ENCODE measurements around the gene APBB2. TPM values are rescaled to one million over a fixed set of nuclear protein-coding genes. Genes with fewer than 3 reads are reported as not detected.

The APBB2 gene
- total and polyA plus RNA-seq, 10 of the 15 experiments (the other 5 are each of a cell fraction or from before 2014, with no cell fraction given) = 2.7 to 24.6 (median 19.0) TPM

GRCh38 chr4:40881851-40882250 lies 332.5 kb downstream of the APBB2 start (continued):
- no peak for TF ChIP-seq ESRRA (IDR thresholded peaks at IDR 0.05; ENCODE audit: low read length)
- no peak for TF ChIP-seq BCL3 (IDR thresholded peaks at IDR 0.05; ENCODE audit: borderline replicate concordance, insufficient read depth, low read depth, low read length, poor library complexity, severe bottlenecking)
- no peak for TF ChIP-seq CBX3 (IDR thresholded peaks at IDR 0.05; ENCODE audit: borderline replicate concordance, low read depth)
- TF ChIP-seq HSF1 (IDR thresholded peaks at IDR 0.05; ENCODE audit: low read depth, low read length) = no peak
- no peak for TF ChIP-seq MLLT1 (IDR thresholded peaks at IDR 0.05)

GRCh38 chr4:40881096-40881495 lies 333.2 kb downstream of the APBB2 start:
- H3K4me1 ChIP-seq (ENCODE audit: control insufficient read depth, insufficient read depth, low read length) = no peaks in the 10 kb centered on the region
- no peak overlapping the region for H2AFZ ChIP-seq (ENCODE audit: control insufficient read depth, low read depth, low read length)
- H3K36me3 ChIP-seq (ENCODE audit: control insufficient read depth in 2 of 2, insufficient read depth in 2 of 2, low read length in 1 of 2) = peaks cover 0 to 10% of the 10 kb centered on the region in 2 experiments; a peak in 2 of 4 replicates
- TF ChIP-seq SMARCA5 (IDR thresholded peaks at IDR 0.05) = no peak
- TF ChIP-seq MYB (IDR thresholded peaks at IDR 0.05; ENCODE audit: borderline replicate concordance, low read depth, low read length) = no peak
- WGBS (ENCODE audit: insufficient coverage, insufficient replicate concordance, low lambda C conversion rate, missing lambda C conversion rate) = 93% methylated on average over 2 of the region's 2 CpGs
- intact Hi-C loops (cut with micrococcal nuclease; ENCODE audit: unreplicated experiment) (no loop called here), in situ Hi-C loops (cut with MboI) (no loop called here)
- CTCF ChIA-PET = interaction anchor here (0.6 to 4.1 kb wide), 4 partner anchors 16 to 1043 kb away, joined by 3 to 23 read pairs (median 4); no protein-coding TSS in a partner anchor
- no peak overlapping the region for H3K4me3 ChIP-seq
- BruUV-seq (replicated peaks) = no TSS peak
- SMC1A ChIA-PET (ENCODE audit: uncharacterized antibody, unreplicated experiment) = no interaction called here
- no peak overlapping the region for H3K9ac ChIP-seq (ENCODE audit: control insufficient read depth, insufficient read depth, low read length)
- H3K27me3 ChIP-seq (replicated peaks in 1 of 2; ENCODE audit: control insufficient read depth in 2 of 2, insufficient read depth in 2 of 2, low read length in 1 of 2) = no peaks in the 10 kb centered on the region
- no peak overlapping the region for H3K4me2 ChIP-seq (ENCODE audit: control insufficient read depth, insufficient read depth)
- FAIRE-seq = no peak
- ATAC-seq = no peak
- H3K27ac ChIP-seq (ENCODE audit: control insufficient read depth, insufficient read depth) = no peak overlapping the region
- no peaks in the 10 kb centered on the region for H4K20me1 ChIP-seq (ENCODE audit: control insufficient read depth, insufficient read depth)
- no peak for DNase-seq (ENCODE audit: low read depth, low spot score)
- POLR2A ChIA-PET = interaction anchor here (0.7 kb wide), 2 partner anchors 27 to 333 kb away, joined by 3 to 9 read pairs; partner anchors contain the start of gene APBB2
- RAD21 ChIA-PET (ENCODE audit: unreplicated experiment) = interaction anchor here (0.6 kb wide), 1 partner anchor 38 kb away, joined by 3 read pairs; no protein-coding TSS in a partner anchor
- no peaks in the 10 kb centered on the region for H3K79me2 ChIP-seq (ENCODE audit: control insufficient read depth, insufficient read depth, low read length)
- no peaks in the 10 kb centered on the region for H3K9me3 ChIP-seq (replicated peaks; ENCODE audit: control insufficient read depth, insufficient read depth, low read length)
